H1 (cell line): ENCODE results near the gene EVI2A. TPM values are rescaled to one million over a fixed set of nuclear protein-coding genes. Genes with fewer than 3 reads are reported as not detected.

Source experiments
- EP300 ChIP-seq, 2 experiments: IDR thresholded peaks; 1 replicate in 1 of 2; 2 replicates in 1 of 2; pipeline ENCODE4 v1.6.1; 2011 to 2012; ENCODE audit warnings: low read depth in 2 of 2, low read length in 2 of 2, mild to moderate bottlenecking in 2 of 2, borderline replicate concordance in 1 of 2, inconsistent platforms in 1 of 2, moderate library complexity in 1 of 2
- NANOG ChIP-seq: IDR thresholded peaks from 2 replicates; pipeline ENCODE4 v1.6.1; 2011; ENCODE audit warnings: low read length, low read depth, mild to moderate bottlenecking, inconsistent platforms; ENCODE audit not compliant: insufficient read depth, poor library complexity, severe bottlenecking
- RXRA ChIP-seq: IDR thresholded peaks from 2 replicates; pipeline ENCODE4 v1.6.1; 2011; ENCODE audit warnings: low read depth, mild to moderate bottlenecking, low read length, moderate library complexity; ENCODE audit not compliant: insufficient read depth
- TCF12 ChIP-seq: IDR thresholded peaks from 2 replicates; pipeline ENCODE4 v1.6.1; 2011; ENCODE audit warnings: low read depth, mild to moderate bottlenecking, low read length
- polyA plus RNA-seq, 7 experiments: library from polyadenylated mRNA; depleted of rRNA in 3 of 7; stranded (reverse) in 5 of 7; unstranded in 2 of 7; fragments of >200 nt in 5 of 7; fragments of 200-250 nt in 2 of 7; gene quantifications; 1 replicate in 5 of 7; 2 replicates in 1 of 7; 4 replicates in 1 of 7; pipeline versions ENCODE4 v1.2.1 to v1.2.3, GENCODE V29; 2011 to 2013; ENCODE audit warnings: missing spikeins in 2 of 7, mixed read lengths in 2 of 7
- total RNA-seq: library from RNA; stranded (reverse); fragmentation: NEBNext Ultra II Directional; extraction: Animal tissue kit (Norgen Biotek cat#: 25700); gene quantifications from 2 replicates; pipeline ENCODE4 v1.2.1, GENCODE V29; 2021

The EVI2A gene
- total and polyA plus RNA-seq, 2 of the 8 experiments (the other 6 are each of a cell fraction or from before 2014, with no cell fraction given) = not detected

DNA sequence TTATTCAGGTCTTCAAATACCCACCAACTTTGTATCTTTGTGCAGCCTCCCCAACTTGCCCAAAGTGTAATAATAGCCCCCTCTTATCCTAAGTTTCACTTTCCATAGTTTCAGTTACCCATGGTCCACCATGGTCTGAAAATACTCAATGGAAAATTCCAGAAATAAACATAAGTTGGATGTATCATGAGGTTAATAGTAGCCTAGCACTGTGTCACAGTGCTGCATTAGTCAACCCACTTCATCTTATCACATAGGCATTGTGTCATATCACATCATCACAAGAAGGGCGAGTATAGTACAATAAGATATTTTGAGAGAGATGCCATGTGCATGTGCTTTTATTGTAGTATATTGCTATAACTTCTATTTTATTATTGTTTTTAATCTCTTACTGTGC lies 46.3 kb downstream of the EVI2A start (continued):
- no peak for TF ChIP-seq TCF12
- no peak for TF ChIP-seq RXRA
- no peak for TF ChIP-seq EP300 (IDR thresholded peaks at IDR 0.05; ENCODE audit: borderline replicate concordance in 1 of 2, low read depth in 2 of 2, low read length in 2 of 2)
- TF ChIP-seq NANOG = no peak
